IPS DF 6.9 (cell line): ENCODE measurements around the gene BAIAP2.

Experiments used
- DNase-seq: peaks from one replicate; pipeline ENCODE4 v3.0.0-alpha.2; 2013; ENCODE audit warnings: low read depth, low spot score
- H3K27ac ChIP-seq: one replicate; pipeline ENCODE4 v1.5.1; 2013; ENCODE audit warnings: low read length, control low read depth
- H3K27me3 ChIP-seq: 2 replicates; pipeline ENCODE4 v1.6.1; 2013; ENCODE audit warnings: mild to moderate bottlenecking, low read length; ENCODE audit not compliant: control insufficient read depth, insufficient read depth
- H3K36me3 ChIP-seq: 2 replicates; pipeline ENCODE4 v1.6.1; 2013; ENCODE audit warnings: low read length; ENCODE audit not compliant: control insufficient read depth, insufficient read depth
- H3K4me1 ChIP-seq: 2 replicates; pipeline ENCODE4 v1.6.1; 2013; ENCODE audit warnings: low read length; ENCODE audit not compliant: control insufficient read depth, insufficient read depth
- H3K4me3 ChIP-seq: 2 replicates; pipeline ENCODE4 v1.5.1; 2013; ENCODE audit warnings: mild to moderate bottlenecking, low read length
- H3K9me3 ChIP-seq: 2 replicates; pipeline ENCODE4 v1.6.1; 2013; ENCODE audit warnings: low read length, inconsistent platforms; ENCODE audit not compliant: control insufficient read depth, insufficient read depth
- WGBS: extraction: QIAGEN DNeasy Blood & Tissue Kit; methylation state at CpG from one replicate; pipeline ENCODE4 v1.1.7; 2013; ENCODE audit warnings: mixed read lengths, missing lambda C conversion rate; ENCODE audit not compliant: insufficient read length, insufficient coverage; 5-methylcytosine and 5-hydroxymethylcytosine counted together

Gene BAIAP2

GRCh38 chr17:81034779-81035520 lies at the start of gene BAIAP2:
BAIAP2 (plus strand) TSS chr17:81035151; CDS start chr17:81035255, 104 bp downstream.
- WGBS: no CpG with 5 or more reads among the region's 92 CpGs
- peak within 1 kb of the TSS; percentile 85 for H3K4me3 ChIP-seq

DNA sequence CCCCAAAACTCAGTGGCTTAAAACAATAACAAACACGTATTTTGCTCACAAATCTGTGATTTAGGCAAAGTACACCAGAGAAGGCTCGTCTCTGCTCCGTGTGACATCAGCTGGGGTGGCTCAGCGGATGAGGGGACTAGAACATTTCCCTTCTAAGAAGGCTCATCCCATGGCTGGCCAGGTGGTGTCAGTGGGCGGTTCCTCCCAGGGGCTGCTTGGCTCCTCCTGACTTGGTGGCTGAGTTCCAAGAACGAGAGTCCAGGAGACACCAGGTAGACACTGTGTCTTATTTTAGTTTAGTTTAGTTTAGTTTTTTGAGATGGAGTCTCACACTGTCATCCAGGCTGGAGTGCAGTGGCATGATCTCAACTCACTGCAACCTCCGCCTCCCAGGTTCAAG lies 48.9 kb upstream of the BAIAP2 start:
- Histone ChIP-seq H3K9me3 (no peaks in the 10 kb centered on the region), H3K27me3 (no peaks in the 10 kb centered on the region; the same call in 1 of the 2 replicates), H3K4me3 (no peak overlapping the region), H3K27ac (no peak overlapping the region), H3K36me3 (no peaks in the 10 kb centered on the region), H3K4me1 (peaks cover 2% of the 10 kb centered on the region; the same call in 1 of the 2 replicates)
- no CpG with 5 or more reads among the region's 7 CpGs for WGBS
- no peak for DNase-seq

More at GRCh38 chr17:81034779-81035520, at the start of gene BAIAP2:
- H3K27me3 ChIP-seq: no peaks in the 10 kb centered on the region; the same call in 1 of the 2 replicates
- H3K27ac ChIP-seq: no peak within 1 kb of the TSS
- H3K4me1 ChIP-seq: no peaks in the 10 kb centered on the region
- peaks cover 6% of the 10 kb centered on the region; the same call in 1 of the 2 replicates for H3K36me3 ChIP-seq
- peak; percentile 64 for DNase-seq
- no peaks in the 10 kb centered on the region for H3K9me3 ChIP-seq

GRCh38 chr17:80986816-80987475 lies 48.0 kb upstream of the BAIAP2 start:
- no peak overlapping the region for H3K27ac ChIP-seq
- DNase-seq: no peak

DNA sequence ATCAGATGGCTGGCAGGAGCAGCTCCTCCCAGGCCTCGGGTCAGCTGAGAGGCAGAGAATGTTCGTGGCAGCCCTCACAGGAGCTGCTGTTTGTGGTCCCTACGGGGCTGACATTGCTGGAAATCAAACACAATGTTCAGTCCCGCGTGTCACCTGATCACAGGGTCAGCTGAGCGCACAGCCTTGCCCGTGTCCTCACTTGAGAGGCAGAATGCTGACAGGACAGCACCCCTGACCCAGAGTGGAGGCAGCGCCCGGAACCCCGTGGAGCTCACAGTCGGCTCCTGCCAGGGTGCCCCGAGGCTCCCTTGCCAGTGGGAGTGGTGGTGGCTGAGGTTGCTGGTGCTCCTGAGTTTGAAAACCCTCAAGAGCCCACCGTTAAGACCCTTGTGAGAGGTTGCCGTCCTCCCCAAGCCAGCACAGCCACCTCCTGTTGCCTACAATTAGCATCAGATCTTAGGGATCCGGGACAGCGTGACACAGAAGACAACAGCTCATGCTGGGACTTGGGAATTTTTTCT lies 47.0 kb upstream of the BAIAP2 start:
- no peak for DNase-seq
- Histone ChIP-seq H3K27ac (no peak overlapping the region), H3K36me3 (no peaks in the 10 kb centered on the region), H3K27me3 (no peaks in the 10 kb centered on the region; the same call in 1 of the 2 replicates), H3K9me3 (no peaks in the 10 kb centered on the region), H3K4me1 (peaks cover 2% of the 10 kb centered on the region; the same call in 1 of the 2 replicates), H3K4me3 (no peak overlapping the region)
- WGBS: no CpG with 5 or more reads among the region's 16 CpGs

More at GRCh38 chr17:80986816-80987475, 48.0 kb upstream of the BAIAP2 start:
- WGBS: no CpG with 5 or more reads among the region's 18 CpGs
- Histone ChIP-seq H3K36me3 (no peaks in the 10 kb centered on the region), H3K4me1 (peaks cover 2% of the 10 kb centered on the region; the same call in 1 of the 2 replicates), H3K27me3 (no peaks in the 10 kb centered on the region; the same call in 1 of the 2 replicates), H3K9me3 (no peaks in the 10 kb centered on the region), H3K4me3 (no peak overlapping the region)

- DNase-seq: no peak
- H3K27ac ChIP-seq: no peak overlapping the region
- H3K36me3 ChIP-seq: no peaks in the 10 kb centered on the region
- H3K4me1 ChIP-seq: peaks cover 2% of the 10 kb centered on the region; the same call in 1 of the 2 replicates
- H3K27me3 ChIP-seq: no peaks in the 10 kb centered on the region; the same call in 1 of the 2 replicates
- H3K4me3 ChIP-seq: no peak overlapping the region
- no CpG with 5 or more reads among the region's 11 CpGs for WGBS
- no peaks in the 10 kb centered on the region for H3K9me3 ChIP-seq
Observed at GRCh38 chr17:80989586-80989913, 45.4 kb upstream of the BAIAP2 start.

DNA sequence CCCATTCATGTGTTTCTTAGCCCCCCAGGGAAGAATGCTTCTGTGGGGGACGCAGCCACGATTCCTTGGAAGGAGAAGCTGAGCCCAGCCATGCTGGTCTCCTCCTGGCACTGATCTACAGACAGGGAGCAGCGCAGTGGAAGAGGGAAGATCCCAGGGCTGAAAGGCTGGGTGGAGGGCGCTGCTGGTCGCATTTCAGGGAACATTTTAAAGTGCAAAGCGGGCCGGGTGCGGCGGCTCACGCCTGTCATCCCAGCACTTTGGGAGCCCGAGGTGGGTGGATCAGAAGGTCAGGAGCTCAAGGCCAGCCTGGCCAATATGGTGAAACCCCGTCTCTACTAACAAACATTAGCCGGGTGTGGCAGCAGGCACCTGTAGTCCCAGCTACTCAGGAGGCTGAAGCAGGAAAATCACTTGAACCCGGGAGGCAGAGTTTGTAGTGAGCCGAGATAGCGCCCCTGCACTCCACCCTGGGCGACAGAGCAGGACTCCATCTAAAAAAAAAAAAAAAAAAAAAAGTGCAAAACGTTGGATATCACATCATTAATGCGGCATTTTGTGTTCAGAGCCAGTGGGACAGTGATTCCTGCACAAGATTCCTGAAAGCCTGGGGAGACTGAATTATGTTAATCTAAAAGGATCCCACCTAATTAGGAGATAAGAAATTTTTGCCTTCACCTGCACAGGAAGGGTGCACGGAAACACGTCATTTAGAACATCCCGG lies 43.9 kb upstream of the BAIAP2 start:
- WGBS: no CpG with 5 or more reads among the region's 22 CpGs
- H3K27me3 ChIP-seq: no peaks in the 10 kb centered on the region; the same call in 1 of the 2 replicates
- H3K36me3 ChIP-seq: 0 out of 2 replicates have a peak, but pooled peaks cover 3% of the 10 kb centered on the region
- H3K4me1 ChIP-seq: peaks cover 2% of the 10 kb centered on the region; the same call in 1 of the 2 replicates
- H3K4me3 ChIP-seq: peak overlapping the region; percentile 74; the same call in 1 of the 2 replicates
- H3K9me3 ChIP-seq: no peaks in the 10 kb centered on the region
- no peak for DNase-seq
- no peak overlapping the region for H3K27ac ChIP-seq

GRCh38 chr17:80991645-80992076 lies 43.3 kb upstream of the BAIAP2 start, which contains the start of gene CHMP6:
CHMP6 (plus strand) TSS chr17:80991841; CDS start chr17:80991919, 78 bp downstream.
- Histone ChIP-seq H3K27ac (no peak within 1 kb of the TSS), H3K36me3 (0 out of 2 replicates have a peak, but pooled peaks cover 3% of the 10 kb centered on the region), H3K9me3 (no peaks in the 10 kb centered on the region), H3K4me3 (peak within 1 kb of the TSS; percentile 74), H3K4me1 (peaks cover 2% of the 10 kb centered on the region; the same call in 1 of the 2 replicates), H3K27me3 (no peaks in the 10 kb centered on the region; the same call in 1 of the 2 replicates)
- no peak for DNase-seq
- WGBS: no CpG with 5 or more reads among the region's 66 CpGs

- WGBS: no CpG with 5 or more reads among the region's 90 CpGs
- peaks cover 2% of the 10 kb centered on the region; the same call in 1 of the 2 replicates for H3K4me1 ChIP-seq
- H3K27ac ChIP-seq: no peak overlapping the region
Observed at GRCh38 chr17:80992077-80992947, 42.6 kb upstream of the BAIAP2 start.

DNA sequence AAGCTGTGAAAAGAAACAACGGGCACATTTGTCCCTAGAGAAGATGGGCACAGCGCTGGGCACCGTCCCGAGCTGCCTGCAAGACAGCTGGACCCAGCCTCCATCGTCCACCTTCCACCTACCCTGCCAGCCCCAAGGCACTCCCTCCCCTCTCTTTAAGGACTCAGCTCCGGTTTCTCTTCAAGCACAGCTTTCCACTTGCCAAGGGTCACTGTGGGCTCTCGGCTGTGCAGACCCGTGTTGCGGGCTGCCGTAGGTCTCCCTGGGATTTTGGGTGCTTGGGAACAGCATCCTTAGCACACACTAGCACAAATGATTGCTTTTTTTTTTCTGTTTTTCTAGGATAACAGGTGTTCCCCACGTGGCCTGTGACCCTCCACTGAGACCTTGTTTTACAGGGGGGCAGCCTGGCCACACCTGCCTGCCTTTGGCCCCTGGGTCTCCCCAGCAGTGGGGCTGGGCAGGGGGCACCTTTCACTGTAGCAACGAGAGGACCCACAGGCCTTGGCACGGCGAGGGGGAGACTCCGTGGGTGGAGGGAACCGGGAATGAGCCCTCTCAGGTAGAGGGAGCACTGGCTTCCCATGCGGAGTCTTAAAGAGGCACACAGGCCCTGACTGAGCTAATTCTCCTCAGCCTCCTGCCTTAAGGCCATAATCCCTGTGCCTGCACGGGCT lies 41.9 kb upstream of the BAIAP2 start:
- no peak overlapping the region for H3K27ac ChIP-seq

More at GRCh38 chr17:80992077-80992947, 42.6 kb upstream of the BAIAP2 start:
- Histone ChIP-seq H3K36me3 (peaks cover 6% of the 10 kb centered on the region; the same call in 1 of the 2 replicates), H3K4me3 (peak overlapping the region; percentile 74), H3K27me3 (no peaks in the 10 kb centered on the region; the same call in 1 of the 2 replicates), H3K9me3 (no peaks in the 10 kb centered on the region)
- DNase-seq: no peak

More for the DNA sequence above, 41.9 kb upstream of the BAIAP2 start:
- Histone ChIP-seq H3K27me3 (no peaks in the 10 kb centered on the region; the same call in 1 of the 2 replicates), H3K9me3 (no peaks in the 10 kb centered on the region), H3K36me3 (peaks cover 13% of the 10 kb centered on the region), H3K4me3 (no peak overlapping the region), H3K4me1 (peaks cover 2% of the 10 kb centered on the region; the same call in 1 of the 2 replicates)
- no peak for DNase-seq
- WGBS: no CpG with 5 or more reads among the region's 18 CpGs
